Naive thymus-derived CD4-positive, alpha-beta T cell (primary cell): ENCODE measurements around the gene POGK. TPM values are rescaled to one million over a fixed set of nuclear protein-coding genes. Genes with fewer than 3 reads are reported as not detected.
A peak's percentile ranks its signal among the peaks of the same experiment; 100 is the strongest.

Experiments used
- ATAC-seq: fragments of 150-1000 bp; cut with Tn5 transposase; 2 replicates; pipeline ENCODE4 v1.10.0; 2021; ENCODE audit warnings: mild to moderate bottlenecking, moderate library complexity
- CTCF ChIA-PET: fragments of 350-600 bp; sonication (Branson Sonifier 250); formaldehyde crosslinking; loops from one replicate; lab custom pipeline; 2021; ENCODE audit warnings: antibody characterized with exemption; lab: Charles Lee
- POLR2A ChIA-PET: fragments of 350-600 bp; sonication (Branson Sonifier 250); formaldehyde crosslinking; loops from one replicate; lab custom pipeline; 2021; ENCODE audit warnings: antibody characterized with exemption, inconsistent platforms; lab: Charles Lee
- DNase-seq, 9 donors: peaks; one replicate each; pipeline versions ENCODE4 v3.0.0 to v3.0.0-alpha.2; 2020 to 2022; ENCODE audit warnings: mixed read lengths in 1 of 9
- H3K27ac ChIP-seq: one replicate; pipeline ENCODE4 v1.7.0; 2013; ENCODE audit warnings: mild to moderate bottlenecking, low read depth, low read length, moderate library complexity
- H3K27me3 ChIP-seq, 2 donors: one replicate each; pipeline ENCODE4 v1.7.0; 2013; ENCODE audit warnings: low read length in 2 of 2, mild to moderate bottlenecking in 2 of 2, moderate library complexity in 2 of 2; ENCODE audit not compliant: control insufficient read depth in 2 of 2, insufficient read depth in 2 of 2
- H3K36me3 ChIP-seq, 3 experiments: 1 replicate in 2 of 3; 2 replicates in 1 of 3; pipeline ENCODE4 v1.7.0; 2013; ENCODE audit warnings: low read length in 3 of 3, mild to moderate bottlenecking in 3 of 3, moderate library complexity in 1 of 3; ENCODE audit not compliant: insufficient read depth in 3 of 3, control insufficient read depth in 2 of 3
- H3K4me1 ChIP-seq, 2 donors: one replicate each; pipeline ENCODE4 v1.7.0; 2013; ENCODE audit warnings: low read length in 2 of 2, mild to moderate bottlenecking in 2 of 2, moderate library complexity in 1 of 2; ENCODE audit not compliant: control insufficient read depth in 2 of 2, insufficient read depth in 2 of 2
- H3K4me3 ChIP-seq: 2 replicates; pipeline ENCODE4 v1.7.0; 2013; ENCODE audit warnings: mild to moderate bottlenecking, low read length
- H3K9me3 ChIP-seq, 3 experiments: 1 replicate in 2 of 3; 2 replicates in 1 of 3; pipeline ENCODE4 v1.7.0; 2013; ENCODE audit warnings: low read length in 3 of 3; ENCODE audit not compliant: control insufficient read depth in 2 of 3
- H3K27ac Mint-ChIP-seq, 9 donors: one replicate each; pipeline ENCODE4 v1.8.0; 2020 to 2022; ENCODE audit warnings: mixed read lengths in 9 of 9, mild to moderate bottlenecking in 8 of 9, moderate library complexity in 5 of 9, inconsistent platforms in 2 of 9
- H3K27me3 Mint-ChIP-seq, 5 donors: one replicate each; pipeline ENCODE4 v1.8.0; 2021 to 2022; ENCODE audit warnings: mixed read lengths in 5 of 5, mild to moderate bottlenecking in 1 of 5
- H3K36me3 Mint-ChIP-seq, 5 donors: one replicate each; pipeline ENCODE4 v1.8.0; 2020 to 2022; ENCODE audit warnings: mixed read lengths in 5 of 5, mild to moderate bottlenecking in 3 of 5, inconsistent platforms in 1 of 5
- H3K4me1 Mint-ChIP-seq, 7 donors: one replicate each; pipeline ENCODE4 v1.8.0; 2020 to 2022; ENCODE audit warnings: mixed read lengths in 7 of 7, mild to moderate bottlenecking in 3 of 7, inconsistent platforms in 1 of 7
- H3K4me3 Mint-ChIP-seq, 10 donors: one replicate each; pipeline ENCODE4 v1.8.0; 2020 to 2022; ENCODE audit warnings: mild to moderate bottlenecking in 10 of 10, mixed read lengths in 10 of 10, moderate library complexity in 6 of 10, inconsistent platforms in 2 of 10
- H3K9me3 Mint-ChIP-seq, 11 donors: one replicate each; pipeline ENCODE4 v1.8.0; 2020 to 2022; ENCODE audit warnings: mixed read lengths in 11 of 11, mild to moderate bottlenecking in 4 of 11, inconsistent platforms in 1 of 11, moderate library complexity in 1 of 11
- intact Hi-C, 2 donors: fragments of 100-400 bp; cut with micrococcal nuclease; formaldehyde crosslinking; loops; one replicate each; pipeline ENCODE4 v1.15.1; 2023
- polyA plus RNA-seq, 2 donors: library from polyadenylated mRNA; unstranded; fragments of 300-500 nt; fragmentation: Illumina TruSeq; gene quantifications; one replicate each; pipeline ENCODE4 v1.2.3, GENCODE V29; 2021
- total RNA-seq, 6 experiments: library from RNA in 5 of 6; stranded (reverse) in 5 of 6; gene quantifications; 1 replicate in 5 of 6; 2 replicates in 1 of 6; pipeline ENCODE4 v1.2.3 and lab custom pipeline; 2021 to 2026

The POGK gene
- total and polyA plus RNA-seq, 7 experiments from 2014 or later: 14.4 to 38.7 (median 26.5) TPM

DNA sequence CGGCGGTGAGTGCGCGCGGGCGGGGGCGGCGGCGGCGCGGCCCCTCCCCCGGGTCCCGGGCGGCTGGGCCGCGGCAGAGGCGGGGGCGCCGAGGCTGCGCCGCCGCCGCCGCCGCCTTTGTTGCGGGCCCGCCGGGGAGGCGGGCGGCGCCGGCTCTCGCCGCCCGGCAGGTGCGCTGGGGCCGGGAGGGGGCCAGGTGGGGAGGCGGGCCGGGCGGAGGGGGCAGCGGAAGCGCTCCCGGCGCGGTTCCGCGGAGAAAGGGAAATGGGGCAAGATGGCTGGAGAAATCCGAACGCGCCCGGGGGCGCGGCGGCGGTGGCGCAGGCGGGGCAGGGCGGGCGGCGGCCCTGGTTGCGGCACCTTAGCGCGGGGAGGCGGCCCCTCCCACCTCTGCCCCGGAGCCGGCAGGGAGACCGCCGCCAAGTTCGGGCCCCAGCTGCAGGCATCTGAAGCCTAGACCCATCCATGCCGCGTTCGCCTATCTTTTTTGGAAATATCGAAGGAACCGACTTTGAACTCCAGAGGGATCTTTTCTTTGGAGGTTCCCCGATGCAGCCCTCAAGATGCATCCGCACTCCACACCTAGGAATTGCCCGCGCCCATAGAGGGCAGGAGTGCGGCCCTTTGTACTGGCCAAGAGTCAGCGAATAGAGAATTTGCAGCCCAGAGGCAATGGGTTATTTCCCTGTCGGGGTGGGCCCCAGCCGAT, 479 bp downstream of the POGK start:
- Mint-ChIP-seq H3K4me1 (peaks cover 25 to 62% (median 56%) of the 10 kb centered on the region in 7 donors), H3K9me3 (no peaks in the 10 kb centered on the region), H3K27ac (peak overlapping the region; percentile 78 to 91 (median 86)), H3K4me3 (peak overlapping the region; percentile 83 to 95 (median 88)), H3K27me3 (no peaks in the 10 kb centered on the region), H3K36me3 (peaks cover 11 to 27% (median 20%) of the 10 kb centered on the region in 5 donors)
- H3K4me1 ChIP-seq: peaks cover 13 to 21% of the 10 kb centered on the region in 2 donors
- ChIA-PET CTCF (no interaction called here), POLR2A (interaction anchor here (0.6 to 2.5 kb wide), 11 partner anchors 9 to 1384 kb away, joined by 3 to 18 read pairs (median 6); partner anchors contain the start of genes DCAF6, POU2F1, TADA1 and TMCO1)
- ATAC-seq (peak; percentile 63), DNase-seq (peak in 8 of 9 donors; percentile 29 to 57 (median 40))
- peaks cover 0 to 40% (median 7%) of the 10 kb centered on the region in 3 experiments for H3K36me3 ChIP-seq
- peak overlapping the region; percentile 90 for H3K27ac ChIP-seq
- intact Hi-C loops: loop anchor here (1.0 to 10.0 kb wide), 6 partner anchors 37 to 1339 kb away; partner anchors contain the start of genes POU2F1 (in 2 of the 2), TADA1 (in 2 of the 2), DCAF6 (in 1 of the 2) and MGST3 (in 1 of the 2)
- no peaks in the 10 kb centered on the region for H3K27me3 ChIP-seq
- H3K4me3 ChIP-seq: peak overlapping the region; percentile 60
- no peaks in the 10 kb centered on the region for H3K9me3 ChIP-seq

DNA sequence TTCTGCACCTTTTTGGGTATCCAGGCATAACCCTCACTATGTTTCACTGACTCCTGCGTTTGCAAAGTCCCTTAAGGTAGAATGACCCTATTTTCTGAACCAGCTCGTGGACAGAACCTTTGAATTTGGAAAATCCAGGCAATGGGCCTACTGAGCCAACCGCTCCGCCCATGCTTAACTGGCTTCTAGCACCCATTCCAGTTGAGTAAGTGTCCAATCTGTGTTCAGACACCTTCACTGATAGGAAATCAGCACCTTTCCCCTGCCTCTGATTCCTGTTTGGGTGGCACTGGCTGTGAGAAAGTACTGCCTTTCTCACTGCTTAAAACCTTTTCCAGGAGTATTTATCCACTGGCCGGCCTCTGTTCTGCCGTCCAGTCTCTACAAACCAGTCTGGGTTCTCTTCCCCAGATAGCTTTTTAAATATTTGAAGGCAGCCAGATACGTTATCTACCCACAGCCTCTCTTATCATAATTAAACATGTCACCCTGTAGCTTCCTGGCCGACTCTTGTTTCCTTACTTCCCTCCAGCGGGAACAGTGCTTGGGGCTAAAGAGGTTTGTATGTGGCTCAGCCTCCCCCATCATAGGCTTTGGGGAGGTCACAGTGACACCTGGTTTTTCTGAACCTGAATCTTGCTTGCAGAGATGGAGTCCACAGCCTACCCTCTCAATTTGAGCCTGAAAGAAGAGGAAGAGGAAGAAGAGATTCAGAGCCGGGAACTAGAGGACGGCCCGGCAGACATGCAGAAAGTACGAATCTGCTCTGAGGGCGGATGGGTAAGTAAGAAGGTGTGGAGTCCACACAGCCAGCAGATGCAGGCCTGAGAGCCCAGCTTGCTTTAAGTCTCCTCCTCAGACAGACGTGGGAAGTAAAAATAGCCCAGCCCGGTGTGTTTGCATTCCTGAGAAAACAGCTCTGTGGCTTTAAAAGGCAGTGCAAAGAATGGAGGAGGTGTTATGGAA, 1.3 kb downstream of the POGK start:
- peak overlapping the region; percentile 59 for H3K4me3 ChIP-seq
- H3K27ac ChIP-seq: peak overlapping the region; percentile 66
- Mint-ChIP-seq H3K27ac (peak overlapping the region; percentile 78 to 90 (median 86)), H3K9me3 (no peaks in the 10 kb centered on the region), H3K36me3 (peaks cover 11 to 28% (median 21%) of the 10 kb centered on the region in 5 donors), H3K4me3 (peak overlapping the region; percentile 79 to 91 (median 84)), H3K4me1 (peaks cover 25 to 70% (median 59%) of the 10 kb centered on the region in 7 donors), H3K27me3 (no peaks in the 10 kb centered on the region)
- peaks cover 0 to 49% (median 8%) of the 10 kb centered on the region in 3 experiments for H3K36me3 ChIP-seq
- DNase-seq: no peak
- no peaks in the 10 kb centered on the region for H3K9me3 ChIP-seq
- H3K4me1 ChIP-seq: peaks cover 13 to 21% of the 10 kb centered on the region in 2 donors
- ATAC-seq: no peak
- POLR2A ChIA-PET: interaction anchor here (0.6 to 2.5 kb wide), 4 partner anchors 29 to 675 kb away, joined by 3 to 8 read pairs (median 3); partner anchors contain the start of gene TADA1
- intact Hi-C loops: no loop called here
- no peaks in the 10 kb centered on the region for H3K27me3 ChIP-seq
- CTCF ChIA-PET: no interaction called here

DNA sequence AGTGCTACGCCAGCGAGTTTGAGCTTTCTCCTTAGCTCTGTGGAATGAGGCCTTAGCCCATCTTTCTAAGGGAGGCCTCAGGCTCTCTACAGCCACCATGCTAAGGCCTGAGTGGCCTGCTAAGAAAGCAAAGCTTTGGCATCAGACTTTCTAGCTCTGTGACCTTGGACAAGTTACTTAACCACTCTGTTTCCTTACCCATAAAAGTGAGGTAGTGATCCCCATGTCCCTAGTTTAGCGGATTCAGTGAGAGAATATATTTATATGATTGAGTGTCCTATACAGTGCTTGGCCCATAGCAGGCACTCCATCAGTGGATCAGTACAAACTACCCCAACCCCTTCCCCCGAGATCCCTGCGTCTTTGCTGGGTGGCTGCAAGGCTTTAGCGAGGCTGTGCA, 4.0 kb downstream of the POGK start:
- Mint-ChIP-seq H3K4me3 (no peak overlapping the region), H3K9me3 (no peaks in the 10 kb centered on the region), H3K27ac (peak overlapping the region in 5 of 9 donors; percentile 12 to 59 (median 37)), H3K4me1 (peaks cover 39 to 79% (median 73%) of the 10 kb centered on the region in 7 donors), H3K36me3 (peaks cover 17 to 53% (median 23%) of the 10 kb centered on the region in 5 donors), H3K27me3 (no peaks in the 10 kb centered on the region)
- POLR2A ChIA-PET: interaction anchor here (0.9 kb wide), 1 partner anchor 12 kb away, joined by 3 read pairs; no protein-coding TSS in a partner anchor
- Histone ChIP-seq H3K9me3 (no peaks in the 10 kb centered on the region), H3K27me3 (no peaks in the 10 kb centered on the region), H3K27ac (no peak overlapping the region), H3K4me3 (no peak overlapping the region), H3K36me3 (peaks cover 6 to 75% (median 18%) of the 10 kb centered on the region in 3 experiments), H3K4me1 (peaks cover 13 to 19% of the 10 kb centered on the region in 2 donors)
- intact Hi-C loops: no loop called here
- no peak for DNase-seq
- ATAC-seq: no peak
- CTCF ChIA-PET: no interaction called here

DNA sequence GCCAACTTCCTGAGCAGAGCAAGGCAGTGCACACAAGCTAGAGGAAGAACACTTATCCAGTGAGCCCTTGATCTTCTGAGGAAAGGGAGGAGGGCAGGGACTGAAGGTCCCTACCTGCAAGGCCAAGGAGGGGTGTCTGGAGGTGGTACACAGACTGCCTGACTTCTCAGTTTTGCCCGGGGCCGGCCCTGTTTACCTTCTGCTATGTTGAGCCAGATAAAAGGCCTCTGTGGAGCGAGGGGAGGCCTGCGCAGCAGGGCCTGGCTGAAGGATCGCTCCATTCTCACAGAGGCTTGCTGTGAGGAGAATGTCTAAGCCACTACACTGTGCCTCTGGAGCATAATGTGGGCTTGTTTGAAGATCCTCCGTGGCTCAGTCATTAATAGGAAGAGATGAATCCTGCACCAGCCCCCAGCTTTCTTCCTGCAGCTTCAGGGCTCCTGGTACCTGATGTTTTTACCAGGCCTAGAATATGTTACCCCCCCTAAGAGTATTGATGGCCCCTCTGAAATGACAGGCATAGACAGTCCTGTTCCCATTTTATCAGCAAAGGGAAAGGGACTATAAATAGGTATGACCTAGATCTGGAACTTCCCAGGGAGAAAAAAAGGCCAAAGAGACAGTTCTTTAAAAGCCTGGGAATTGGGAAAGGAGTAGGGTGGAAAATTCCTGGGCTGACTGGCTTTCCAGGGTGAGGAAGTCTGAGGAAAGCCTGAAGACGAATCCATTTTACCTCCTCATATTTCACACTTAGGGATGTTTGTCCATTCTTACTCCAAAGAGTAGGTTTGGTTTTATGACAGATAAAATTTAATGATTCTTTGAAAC, 4.7 kb downstream of the POGK start:
- CTCF ChIA-PET: no interaction called here
- POLR2A ChIA-PET: interaction anchor here (0.9 kb wide), 1 partner anchor 12 kb away, joined by 3 read pairs; no protein-coding TSS in a partner anchor

DNA sequence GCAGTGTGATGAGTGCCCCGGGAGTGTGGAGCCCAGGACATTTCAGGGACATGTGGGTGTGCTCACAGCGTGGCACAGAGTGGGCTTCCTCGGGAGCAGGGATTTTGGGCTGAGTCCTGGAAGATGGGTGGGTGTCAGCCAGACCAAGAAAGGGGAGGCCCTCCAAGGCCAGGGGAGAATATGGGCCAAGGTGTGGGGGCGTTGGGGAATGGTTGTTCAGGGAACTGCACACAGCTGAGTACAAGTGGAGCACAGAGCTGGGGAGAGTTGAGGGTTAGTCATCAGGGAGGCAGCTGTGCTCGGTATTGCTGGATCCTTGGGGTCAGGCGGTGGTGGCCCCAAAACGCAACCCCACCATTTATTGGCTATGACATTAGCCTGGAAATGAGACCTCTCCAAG, 5.5 kb downstream of the POGK start:
- H3K4me1 ChIP-seq: peaks cover 9 to 14% of the 10 kb centered on the region in 2 donors
- H3K36me3 Mint-ChIP-seq: peaks cover 18 to 67% (median 32%) of the 10 kb centered on the region in 5 donors
- peaks cover 6 to 90% (median 28%) of the 10 kb centered on the region in 3 experiments for H3K36me3 ChIP-seq
- DNase-seq (no peak), ATAC-seq (no peak)
- H3K27me3 ChIP-seq: no peaks in the 10 kb centered on the region
- H3K27me3 Mint-ChIP-seq: no peaks in the 10 kb centered on the region
- H3K9me3 Mint-ChIP-seq: no peaks in the 10 kb centered on the region
- intact Hi-C loops: no loop called here
- H3K9me3 ChIP-seq: no peaks in the 10 kb centered on the region
- peaks cover 36 to 78% (median 65%) of the 10 kb centered on the region in 7 donors for H3K4me1 Mint-ChIP-seq
- peak overlapping the region in 6 of 9 donors; percentile 26 to 89 (median 66) for H3K27ac Mint-ChIP-seq
- no peak overlapping the region for H3K4me3 ChIP-seq
- H3K4me3 Mint-ChIP-seq: peak overlapping the region in 1 of 10 donors; percentile 52
- no peak overlapping the region for H3K27ac ChIP-seq
- ChIA-PET CTCF (no interaction called here), POLR2A (no interaction called here)

More for the DNA sequence above, 4.7 kb downstream of the POGK start:
- Histone ChIP-seq H3K9me3 (no peaks in the 10 kb centered on the region), H3K27ac (no peak overlapping the region), H3K4me3 (no peak overlapping the region), H3K4me1 (peaks cover 9 to 14% of the 10 kb centered on the region in 2 donors), H3K27me3 (no peaks in the 10 kb centered on the region), H3K36me3 (peaks cover 6 to 81% (median 25%) of the 10 kb centered on the region in 3 experiments)
- H3K4me1 Mint-ChIP-seq: peaks cover 34 to 78% (median 66%) of the 10 kb centered on the region in 7 donors
- H3K36me3 Mint-ChIP-seq: peaks cover 17 to 59% (median 26%) of the 10 kb centered on the region in 5 donors
- no peaks in the 10 kb centered on the region for H3K27me3 Mint-ChIP-seq
- ATAC-seq: no peak
- no peak overlapping the region for H3K4me3 Mint-ChIP-seq
- H3K9me3 Mint-ChIP-seq: no peaks in the 10 kb centered on the region
- no peak for DNase-seq
- intact Hi-C loops: no loop called here
- peak overlapping the region in 7 of 9 donors; percentile 26 to 89 (median 74) for H3K27ac Mint-ChIP-seq
